ENCODE results near the gene TBC1D25. TPM values are rescaled to one million over a fixed set of nuclear protein-coding genes. Genes with fewer than 3 reads are reported as not detected.

Gene TBC1D25
- total RNA-seq, 1 donor from 2014 or later: 15.3 TPM

DNA sequence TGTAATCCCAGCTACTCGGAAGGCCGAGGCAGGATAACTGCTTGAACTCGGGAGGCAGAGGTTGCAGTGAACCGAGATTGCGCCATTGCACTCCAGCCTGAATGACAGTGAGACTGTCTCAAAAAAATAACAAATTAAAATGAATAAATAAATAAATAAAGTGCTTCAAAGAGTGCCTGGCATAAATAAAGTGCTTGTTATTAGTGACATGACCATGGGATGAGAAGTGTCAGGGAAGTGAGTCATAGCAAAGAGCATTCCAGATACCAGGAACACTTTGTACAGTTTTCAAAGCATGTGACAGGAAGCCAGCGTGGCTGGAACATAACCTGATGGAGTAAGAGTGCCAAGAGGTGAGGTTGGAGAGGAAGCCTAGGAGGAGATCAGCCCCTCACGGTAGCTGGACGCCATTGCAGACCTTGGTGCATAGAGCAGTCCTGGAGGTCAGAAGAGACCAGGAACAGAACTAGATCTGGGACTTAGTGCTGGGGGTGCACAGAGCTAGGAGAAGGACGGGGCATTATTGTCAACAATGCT, 51.8 kb downstream of the TBC1D25 start:
- intact Hi-C loops (cut with DNase I): no loop called here
- DNase-seq (ENCODE audit: low spot score) (no peak), ATAC-seq (peak; percentile 17)

DNA sequence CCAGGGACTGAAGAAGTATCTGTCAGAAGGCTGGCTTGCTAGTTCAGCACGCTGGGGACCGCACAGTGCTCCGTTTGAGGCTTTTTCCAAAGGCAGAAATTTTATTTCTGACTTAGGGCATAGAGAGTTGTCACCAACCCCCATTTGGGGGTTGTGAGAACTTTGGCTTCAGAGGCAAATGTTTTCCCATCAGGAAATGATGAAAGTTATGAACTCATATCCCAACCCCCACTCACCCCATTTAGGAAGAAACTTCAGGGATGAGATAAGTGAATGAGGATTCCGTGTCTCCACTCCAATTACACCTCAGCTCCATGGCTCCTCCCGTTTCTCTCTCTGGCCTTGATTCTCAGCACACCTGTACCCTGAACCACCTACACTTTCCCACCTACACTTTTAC, 53.5 kb downstream of the TBC1D25 start:
- DNase-seq (ENCODE audit: low spot score) (no peak), ATAC-seq (no peak)
- intact Hi-C loops (cut with DNase I): no loop called here

DNA sequence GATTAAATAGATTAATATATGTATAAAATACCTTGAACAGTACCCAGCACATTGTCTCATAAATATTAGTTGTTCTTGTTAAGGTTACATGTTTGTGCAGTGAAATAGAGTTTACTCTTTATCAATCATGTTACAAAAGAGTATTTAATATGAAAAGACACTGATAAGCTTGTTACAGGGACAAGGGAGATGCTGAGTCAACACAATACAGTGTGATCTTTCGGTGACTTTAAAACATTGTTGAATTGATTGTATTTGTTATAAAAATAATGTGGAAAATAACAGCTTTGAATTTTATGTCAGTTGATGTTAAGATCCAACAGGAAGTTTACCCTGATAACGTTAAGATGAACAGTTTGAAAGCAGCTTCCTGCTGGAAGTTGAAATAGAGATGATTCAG, 56.4 kb downstream of the TBC1D25 start:
- no peak for ATAC-seq
- DNase-seq (ENCODE audit: low spot score): no peak
- intact Hi-C loops (cut with DNase I): no loop called here

DNA sequence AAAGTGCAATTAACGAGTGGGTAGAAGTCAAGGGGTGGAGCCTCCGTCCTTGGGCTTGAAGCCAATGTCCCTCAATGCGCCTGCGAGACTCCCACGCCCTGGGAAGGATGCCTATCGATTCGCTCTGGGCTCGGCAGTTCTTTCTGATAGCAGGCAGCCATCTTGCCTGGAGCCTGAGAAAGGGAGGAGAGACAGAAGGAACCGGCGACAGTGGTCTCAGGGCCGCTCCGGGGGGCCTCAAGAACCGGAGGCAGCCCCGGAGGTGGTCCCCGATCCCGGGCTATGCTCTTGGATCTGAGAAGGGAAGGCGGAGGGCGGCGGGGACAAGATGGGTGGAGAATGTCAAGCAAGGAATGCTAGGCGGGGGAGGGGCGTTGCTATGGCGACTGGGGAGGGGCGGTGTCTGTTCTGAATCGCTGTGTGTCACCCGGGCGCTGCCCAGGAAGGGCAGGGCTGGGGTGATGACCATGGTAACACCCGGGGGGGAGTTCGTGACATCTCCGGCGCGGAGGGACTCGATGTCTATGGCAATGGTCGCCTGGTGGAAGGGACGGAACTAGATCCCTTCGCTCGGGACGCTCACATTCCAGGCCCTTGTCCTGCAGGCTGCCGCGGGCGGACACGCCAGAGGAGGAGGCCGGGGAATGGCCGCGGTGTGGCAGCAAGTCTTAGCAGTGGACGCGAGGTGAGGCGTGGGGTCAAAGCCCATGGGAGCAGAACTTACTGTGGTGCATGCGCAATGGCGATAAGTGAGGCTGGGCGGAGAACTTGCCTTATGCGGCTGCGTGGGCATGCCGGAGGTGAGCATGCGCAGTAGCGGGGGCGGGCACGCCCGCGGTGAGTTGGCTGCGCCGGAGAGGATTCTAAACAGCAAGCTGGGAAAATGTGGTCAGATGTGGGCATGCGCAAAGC, 58.1 kb downstream of the TBC1D25 start, which contains the start of gene WDR13:
TSS of gene WDR13 (plus strand) at position 140 of the 912 bp plus-strand sequence. CDS start at position 645, 505 bp downstream.
- peak; percentile 96 for ATAC-seq
- intact Hi-C loops (cut with DNase I): no loop called here
- DNase-seq (ENCODE audit: low spot score): peak; percentile 94

DNA sequence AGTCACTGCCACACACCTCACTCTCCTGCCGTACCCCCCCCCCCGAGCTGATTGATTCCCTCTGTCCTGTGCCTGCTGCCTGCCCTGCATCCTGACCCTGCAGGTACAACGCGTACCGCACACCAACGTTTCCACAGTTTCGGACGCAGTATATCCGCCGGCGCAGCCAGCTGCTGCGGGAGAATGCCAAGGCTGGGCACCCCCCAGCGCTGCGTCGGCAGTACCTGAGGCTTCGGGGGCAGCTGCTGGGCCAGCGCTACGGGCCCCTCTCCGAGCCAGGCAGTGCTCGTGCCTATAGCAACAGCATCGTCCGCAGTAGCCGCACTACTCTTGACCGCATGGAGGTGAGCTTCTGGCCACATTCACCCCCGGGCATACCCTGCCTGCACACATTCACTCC, 59.1 kb downstream of the TBC1D25 start:
- no peak for ATAC-seq
- intact Hi-C loops (cut with DNase I): no loop called here
- no peak for DNase-seq (ENCODE audit: low spot score)

DNA sequence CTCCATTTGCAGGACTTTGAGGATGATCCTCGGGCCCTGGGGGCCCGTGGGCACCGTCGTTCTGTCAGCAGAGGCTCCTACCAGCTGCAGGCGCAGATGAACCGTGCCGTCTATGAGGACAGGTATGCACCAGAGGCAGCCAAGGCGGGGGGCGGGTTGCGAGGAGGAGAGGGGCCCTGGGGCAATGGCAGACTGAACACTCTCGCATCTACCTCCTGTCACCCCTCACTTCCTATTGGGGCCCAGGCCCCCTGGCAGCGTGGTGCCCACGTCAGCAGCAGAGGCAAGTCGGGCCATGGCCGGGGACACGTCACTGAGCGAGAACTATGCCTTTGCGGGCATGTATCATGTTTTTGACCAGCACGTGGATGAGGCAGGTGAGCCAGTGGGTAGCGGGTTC, 59.8 kb downstream of the TBC1D25 start:
- intact Hi-C loops (cut with DNase I): no loop called here
- DNase-seq (ENCODE audit: low spot score): no peak
- no peak for ATAC-seq

DNA sequence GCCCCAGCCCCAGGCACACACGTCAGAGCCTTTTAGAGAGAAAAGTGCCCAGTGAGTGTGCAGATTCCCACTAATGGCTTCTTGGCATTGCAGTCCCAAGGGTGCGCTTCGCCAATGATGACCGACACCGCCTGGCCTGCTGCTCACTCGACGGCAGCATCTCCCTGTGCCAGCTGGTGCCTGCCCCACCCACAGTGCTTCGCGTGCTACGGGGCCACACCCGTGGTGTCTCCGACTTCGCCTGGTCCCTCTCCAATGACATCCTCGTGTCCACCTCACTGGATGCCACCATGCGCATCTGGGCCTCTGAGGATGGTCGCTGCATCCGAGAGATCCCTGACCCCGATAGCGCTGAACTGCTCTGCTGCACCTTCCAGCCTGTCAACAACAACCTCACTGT, 60.7 kb downstream of the TBC1D25 start:
- DNase-seq (ENCODE audit: low spot score) (no peak), ATAC-seq (no peak)
- intact Hi-C loops (cut with DNase I): no loop called here

DNA sequence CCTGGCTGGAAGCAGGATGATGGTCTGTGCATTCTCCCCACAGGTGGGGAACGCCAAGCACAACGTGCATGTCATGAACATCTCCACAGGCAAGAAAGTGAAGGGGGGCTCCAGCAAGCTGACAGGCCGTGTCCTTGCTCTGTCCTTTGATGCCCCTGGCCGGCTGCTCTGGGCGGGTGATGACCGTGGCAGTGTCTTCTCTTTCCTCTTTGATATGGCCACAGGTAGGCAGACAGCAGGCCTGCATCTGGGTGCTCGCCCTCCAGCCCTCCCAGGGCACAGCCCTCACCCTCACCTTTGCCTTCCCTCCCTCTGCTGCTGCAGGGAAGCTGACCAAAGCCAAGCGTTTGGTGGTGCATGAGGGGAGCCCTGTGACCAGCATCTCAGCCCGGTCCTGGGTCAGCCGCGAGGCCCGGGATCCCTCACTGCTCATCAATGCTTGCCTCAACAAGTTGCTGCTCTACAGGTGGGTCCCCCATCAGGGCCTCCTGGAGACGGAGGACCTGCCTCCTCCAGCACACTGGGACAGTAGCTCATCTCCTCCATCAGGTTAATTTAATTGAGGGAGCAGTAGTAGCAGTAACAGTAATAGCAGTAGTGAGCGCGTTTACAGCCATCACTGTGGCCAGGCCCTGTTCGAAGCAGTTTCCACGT, 62.4 kb downstream of the TBC1D25 start:
- no peak for ATAC-seq
- DNase-seq (ENCODE audit: low spot score): no peak
- intact Hi-C loops (cut with DNase I): no loop called here

DNA sequence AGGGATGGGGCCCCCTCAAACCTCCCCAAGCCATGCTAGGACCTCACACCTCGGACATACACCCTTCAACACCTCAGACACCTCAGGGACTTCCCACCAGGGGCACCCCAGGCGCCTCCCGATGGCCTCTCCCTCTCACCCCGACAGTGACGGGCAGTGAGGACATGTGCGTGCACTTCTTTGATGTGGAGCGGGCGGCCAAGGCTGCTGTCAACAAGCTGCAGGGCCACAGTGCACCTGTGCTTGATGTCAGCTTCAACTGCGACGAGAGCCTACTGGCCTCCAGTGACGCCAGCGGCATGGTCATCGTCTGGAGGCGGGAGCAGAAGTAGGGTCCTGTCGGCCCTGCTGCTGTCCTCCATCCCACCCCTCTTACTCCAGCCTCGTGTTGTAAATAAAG, 65.2 kb downstream of the TBC1D25 start:
- intact Hi-C loops (cut with DNase I): no loop called here
- DNase-seq (ENCODE audit: low spot score): no peak
- no peak for ATAC-seq

DNA sequence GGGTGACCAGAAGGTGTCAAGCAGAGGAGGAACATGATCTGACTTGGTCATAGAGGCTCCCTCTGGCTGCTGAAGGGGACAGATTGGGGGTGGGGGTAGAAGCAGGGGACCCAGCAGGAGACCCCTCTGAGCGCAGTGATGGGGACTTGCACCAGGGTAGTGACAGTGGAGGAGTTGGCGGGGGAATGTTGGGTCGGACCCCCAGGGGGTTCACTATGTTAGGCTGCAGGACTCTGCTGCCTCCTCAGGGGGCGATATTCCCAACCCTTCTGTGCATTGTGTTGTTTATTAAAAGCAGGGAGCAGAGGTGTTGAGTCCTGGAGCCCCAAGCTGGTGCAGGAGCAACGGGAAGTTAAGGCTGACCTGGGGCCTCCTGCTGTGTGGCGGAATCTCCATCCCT, 66.6 kb downstream of the TBC1D25 start:
- intact Hi-C loops (cut with DNase I): no loop called here
- ATAC-seq: no peak
- no peak for DNase-seq (ENCODE audit: low spot score)

DNA sequence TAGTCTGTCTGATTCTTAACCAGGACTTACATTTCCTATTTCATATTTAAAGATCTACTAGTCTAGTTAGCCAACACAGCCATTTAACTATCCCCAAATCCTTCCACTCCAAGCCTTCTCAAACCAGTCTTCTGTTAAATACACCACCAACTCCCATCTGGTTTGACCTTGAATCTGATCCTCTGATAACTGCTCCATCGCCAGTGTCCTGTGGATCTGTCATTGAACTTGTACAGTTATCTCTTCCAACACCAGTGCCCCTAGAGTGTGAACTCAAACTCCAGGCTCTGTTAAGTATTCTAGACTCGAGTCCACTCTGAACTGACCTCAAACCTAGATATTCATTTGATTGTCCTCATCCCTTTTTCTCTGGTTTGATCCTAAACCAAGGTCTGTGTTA, 72.2 kb downstream of the TBC1D25 start:
- intact Hi-C loops (cut with DNase I): no loop called here
- no peak for ATAC-seq
- DNase-seq (ENCODE audit: low spot score): no peak

Other genes with a start within 250 kb of the TBC1D25 start
- gene SSX3, start 183.0 kb upstream of the TBC1D25 start, total RNA-seq: not detected
- gene SSX4, start 156.2 kb upstream of the TBC1D25 start, total RNA-seq: not detected
- gene SSX4B, start 127.8 kb upstream of the TBC1D25 start, total RNA-seq: not detected
- gene SLC38A5, start 69.5 kb upstream of the TBC1D25 start, total RNA-seq: 9.7 TPM
- gene FTSJ1, start 63.5 kb upstream of the TBC1D25 start, total RNA-seq: 30.6 TPM
- gene PORCN, start 30.7 kb upstream of the TBC1D25 start, total RNA-seq: 7.4 TPM
- gene EBP, start 17.9 kb upstream of the TBC1D25 start, total RNA-seq: 16.9 TPM
- gene RBM3, start 34.8 kb downstream of the TBC1D25 start, total RNA-seq: 150 TPM
- 124 TPM for gene WDR13, start 57.8 kb downstream of the TBC1D25 start, total RNA-seq
- 14.4 TPM for gene WAS, start 144.1 kb downstream of the TBC1D25 start, total RNA-seq
- gene SUV39H1, start 157.0 kb downstream of the TBC1D25 start, total RNA-seq: 5.3 TPM
- not detected for gene GLOD5, start 222.0 kb downstream of the TBC1D25 start, total RNA-seq
- 0.76 TPM for gene GATA1, start 246.9 kb downstream of the TBC1D25 start, total RNA-seq